OCI-LY1 (cell line): ENCODE results near the gene ZNF132.

Experiments used
- EZH2 ChIP-seq: fragments of 200-600 bp; sonication (generic), shearing (Covaris generic); IDR thresholded peaks from 2 replicates; pipeline ENCODE4 v1.8.0; 2017; ENCODE audit warnings: borderline replicate concordance, mixed run types, mild to moderate bottlenecking, antibody characterized with exemption, low read length, moderate library complexity, mixed read lengths
- TF ChIP-seq, protein P1 (sequence below): fragments of 200-600 bp; sonication (generic), shearing (Covaris generic); IDR thresholded peaks from 2 replicates; pipeline ENCODE4 v1.5.1; 2017; ENCODE audit warnings: mild to moderate bottlenecking, antibody characterized with exemption, low read length, moderate library complexity, mixed read lengths

DNA sequence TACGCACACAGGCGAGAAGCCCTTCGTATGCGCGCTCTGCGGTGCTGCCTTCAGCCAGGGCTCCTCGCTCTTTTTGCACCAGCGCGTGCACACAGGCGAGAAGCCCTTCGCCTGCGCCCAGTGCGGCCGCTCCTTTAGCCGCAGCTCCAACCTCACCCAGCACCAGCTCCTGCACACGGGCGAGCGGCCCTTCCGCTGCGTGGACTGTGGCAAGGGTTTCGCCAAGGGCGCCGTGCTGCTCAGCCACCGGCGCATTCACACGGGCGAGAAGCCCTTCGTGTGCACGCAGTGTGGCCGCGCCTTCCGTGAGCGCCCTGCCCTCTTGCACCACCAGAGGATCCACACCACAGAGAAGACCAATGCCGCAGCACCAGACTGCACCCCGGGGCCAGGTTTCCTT, 16.2 kb upstream of the ZNF132 start:
- TF ChIP-seq, protein P1, sequence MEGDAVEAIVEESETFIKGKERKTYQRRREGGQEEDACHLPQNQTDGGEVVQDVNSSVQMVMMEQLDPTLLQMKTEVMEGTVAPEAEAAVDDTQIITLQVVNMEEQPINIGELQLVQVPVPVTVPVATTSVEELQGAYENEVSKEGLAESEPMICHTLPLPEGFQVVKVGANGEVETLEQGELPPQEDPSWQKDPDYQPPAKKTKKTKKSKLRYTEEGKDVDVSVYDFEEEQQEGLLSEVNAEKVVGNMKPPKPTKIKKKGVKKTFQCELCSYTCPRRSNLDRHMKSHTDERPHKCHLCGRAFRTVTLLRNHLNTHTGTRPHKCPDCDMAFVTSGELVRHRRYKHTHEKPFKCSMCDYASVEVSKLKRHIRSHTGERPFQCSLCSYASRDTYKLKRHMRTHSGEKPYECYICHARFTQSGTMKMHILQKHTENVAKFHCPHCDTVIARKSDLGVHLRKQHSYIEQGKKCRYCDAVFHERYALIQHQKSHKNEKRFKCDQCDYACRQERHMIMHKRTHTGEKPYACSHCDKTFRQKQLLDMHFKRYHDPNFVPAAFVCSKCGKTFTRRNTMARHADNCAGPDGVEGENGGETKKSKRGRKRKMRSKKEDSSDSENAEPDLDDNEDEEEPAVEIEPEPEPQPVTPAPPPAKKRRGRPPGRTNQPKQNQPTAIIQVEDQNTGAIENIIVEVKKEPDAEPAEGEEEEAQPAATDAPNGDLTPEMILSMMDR: no peak
- TF ChIP-seq EZH2: no peak
